ENCODE results near the gene RNF10. TPM values are rescaled to one million over a fixed set of nuclear protein-coding genes. Genes with fewer than 3 reads are reported as not detected.

The RNF10 gene
- total and polyA plus RNA-seq, 9 of the 15 experiments (the other 6 are each of a cell fraction or from before 2014, with no cell fraction given), result 43.0 to 139 (median 80.1) TPM

DNA sequence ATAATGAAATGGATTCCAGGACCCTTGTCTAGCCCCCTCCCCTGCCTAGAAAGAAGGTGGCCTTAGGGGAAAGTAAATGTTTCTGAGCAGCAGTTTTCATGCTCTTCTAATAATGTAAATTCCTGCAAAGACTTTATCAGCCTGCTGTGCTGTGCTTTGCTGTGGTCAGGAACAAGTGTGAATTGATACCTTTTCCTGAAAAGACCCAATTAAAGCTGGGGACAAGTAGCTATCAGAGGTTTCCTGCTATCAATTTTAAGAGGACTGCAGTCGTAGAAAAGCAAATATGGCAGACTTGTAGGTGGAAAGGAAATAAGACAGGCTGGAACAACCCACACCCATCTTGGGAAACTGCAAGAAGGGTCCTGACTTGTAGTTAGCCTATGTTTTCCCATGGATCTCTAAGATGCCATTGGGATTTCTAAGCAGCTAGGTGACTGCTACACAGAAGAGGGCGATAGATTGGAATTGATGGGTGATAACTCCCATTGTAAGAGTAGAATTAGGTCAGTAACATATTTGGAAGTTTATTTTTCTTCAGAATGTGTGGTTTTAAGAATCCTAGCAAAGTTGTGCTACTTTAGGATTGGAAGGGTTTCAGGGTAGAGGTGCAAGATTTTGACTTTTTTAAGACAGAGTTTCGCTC lies 35.2 kb upstream of the RNF10 start:
- intact Hi-C loops (cut with micrococcal nuclease) (no loop called here), in situ Hi-C loops (cut with MboI) (no loop called here)
- Histone ChIP-seq H3K9me3 (replicated peaks; ENCODE audit: control insufficient read depth, insufficient read depth, low read depth, low read length) (0 out of 2 replicates have a peak, but pooled peaks cover 2% of the 10 kb centered on the region), H3K4me1 (replicated peaks in 1 of 2; ENCODE audit: control insufficient read depth in 2 of 2, insufficient read depth in 2 of 2, low read length in 2 of 2) (peaks cover 2 to 15% of the 10 kb centered on the region in 2 experiments; a peak in 3 of 5 replicates), H2AFZ (ENCODE audit: low read depth, low read length) (no peak overlapping the region), H4K20me1 (replicated peaks; ENCODE audit: control insufficient read depth, insufficient read depth, low read length) (peaks cover 12% of the 10 kb centered on the region; the same call in 1 of the 2 replicates), H3K9ac (ENCODE audit: insufficient read depth in 1 of 2, low read depth in 2 of 2, low read length in 2 of 2) (no peak overlapping the region), H3K4me3 (no peak overlapping the region), H3K36me3 (ENCODE audit: control insufficient read depth, insufficient read depth, low read length) (peaks cover 38% of the 10 kb centered on the region; the same call in 2 of the 3 replicates), H3K79me2 (ENCODE audit: control insufficient read depth, insufficient read depth, low read length) (peaks cover 42% of the 10 kb centered on the region), H3K9me1 (ENCODE audit: control insufficient read depth, insufficient read depth, low read length) (no peaks in the 10 kb centered on the region), H3K4me2 (ENCODE audit: insufficient read depth, low read length) (no peak overlapping the region), H3K27ac (ENCODE audit: extremely low read depth, low read depth, low read length) (no peak overlapping the region; the same call in 2 of the 3 replicates), H3K27me3 (ENCODE audit: control insufficient read depth in 2 of 2, insufficient read depth in 2 of 2, low read length in 2 of 2) (no peaks in the 10 kb centered on the region)
- FAIRE-seq (no peak), DNase-seq (ENCODE audit: extremely low read depth in 1 of 4, low spot score in 3 of 4) (no peak), ATAC-seq (no peak)
- no TSS peak for BruUV-seq (replicated peaks)
- CTCF ChIA-PET (ENCODE audit: low intra/inter-chr PET ratio), result no interaction called here
- POLR2A ChIA-PET, result interaction anchor here (0.9 to 4.6 kb wide), 5 partner anchors 9 to 39 kb away, joined by 3 to 21 read pairs (median 3); no protein-coding TSS in a partner anchor
- TF ChIP-seq POLR2A (conservative IDR thresholded peaks at IDR 0.05) (0 out of 2 replicates have a peak, but pooled peaks have one; percentile 21), TAF9B (IDR thresholded peaks at IDR 0.05; ENCODE audit: partially characterized antibody) (no peak), ILF3 (IDR thresholded peaks at IDR 0.05; ENCODE audit: borderline replicate concordance) (no peak)
- 70% methylated on average over 3 of the region's 3 CpGs for WGBS (ENCODE audit: insufficient coverage, low coverage, missing lambda C conversion rate)

DNA sequence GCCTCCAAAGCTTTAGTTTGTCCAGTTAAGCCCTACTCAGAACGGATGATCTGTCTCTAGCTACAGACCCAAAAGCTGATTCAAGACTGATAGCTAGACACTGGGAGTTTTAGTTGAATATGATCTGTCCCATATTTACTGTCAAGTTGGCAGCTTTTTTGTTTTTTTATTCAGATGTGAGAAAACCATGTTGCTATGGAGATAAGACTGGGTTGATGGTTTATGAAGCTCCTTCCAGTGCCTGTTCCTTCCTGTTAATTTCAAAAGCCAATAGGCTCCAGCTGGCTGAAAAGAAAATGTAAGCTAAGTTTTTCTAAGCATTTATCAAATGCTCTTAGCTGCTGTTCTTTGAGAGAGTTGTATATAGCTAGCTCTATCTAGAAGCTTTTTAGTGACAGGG lies 33.6 kb upstream of the RNF10 start:
- FAIRE-seq (no peak), DNase-seq (ENCODE audit: extremely low read depth in 1 of 4, low spot score in 3 of 4) (no peak), ATAC-seq (no peak)
- in situ Hi-C loops (cut with MboI) (no loop called here), intact Hi-C loops (cut with micrococcal nuclease) (no loop called here)
- Histone ChIP-seq H3K9me3 (replicated peaks; ENCODE audit: control insufficient read depth, insufficient read depth, low read depth, low read length) (0 out of 2 replicates have a peak, but pooled peaks cover 2% of the 10 kb centered on the region), H3K36me3 (ENCODE audit: control insufficient read depth, insufficient read depth, low read length) (peaks cover 46% of the 10 kb centered on the region; the same call in 2 of the 3 replicates), H3K9me1 (ENCODE audit: control insufficient read depth, insufficient read depth, low read length) (no peaks in the 10 kb centered on the region), H3K4me1 (replicated peaks in 1 of 2; ENCODE audit: control insufficient read depth in 2 of 2, insufficient read depth in 2 of 2, low read length in 2 of 2) (peaks cover 2 to 9% of the 10 kb centered on the region in 2 experiments; a peak in 2 of 5 replicates), H4K20me1 (replicated peaks; ENCODE audit: control insufficient read depth, insufficient read depth, low read length) (peaks cover 12% of the 10 kb centered on the region; the same call in 1 of the 2 replicates), H2AFZ (ENCODE audit: low read depth, low read length) (no peak overlapping the region), H3K4me3 (no peak overlapping the region), H3K27me3 (ENCODE audit: control insufficient read depth in 2 of 2, insufficient read depth in 2 of 2, low read length in 2 of 2) (no peaks in the 10 kb centered on the region), H3K4me2 (ENCODE audit: insufficient read depth, low read length) (no peak overlapping the region), H3K79me2 (ENCODE audit: control insufficient read depth, insufficient read depth, low read length) (peaks cover 30% of the 10 kb centered on the region), H3K9ac (ENCODE audit: insufficient read depth in 1 of 2, low read depth in 2 of 2, low read length in 2 of 2) (no peak overlapping the region), H3K27ac (ENCODE audit: extremely low read depth, low read depth, low read length) (no peak overlapping the region)
- TF ChIP-seq SMAD2 (IDR thresholded peaks at IDR 0.05; ENCODE audit: low read depth, low read length) (no peak), RFX1 (IDR thresholded peaks at IDR 0.05) (peak; percentile 54)
- 82% methylated on average over 1 of the region's 1 CpG for WGBS (ENCODE audit: insufficient coverage, low coverage, missing lambda C conversion rate)
- no TSS peak for BruUV-seq (replicated peaks)
- CTCF ChIA-PET (ENCODE audit: low intra/inter-chr PET ratio), result no interaction called here
- POLR2A ChIA-PET, result interaction anchor here (0.6 to 4.6 kb wide), 9 partner anchors 8 to 79 kb away, joined by 3 to 21 read pairs (median 4); partner anchors contain the start of gene COQ5

Measured in K562 (cell line).